DOHH2 (cell line): ENCODE data around the gene FAR2.
"Not testable (repeated sequence)": the region's sequence is repeated elsewhere in the genome, so short reads cannot be mapped to it uniquely, and the experiment has no call there.

Source experiments
- H3F3A ChIP-seq: fragments of 200-600 bp; sonication (generic), shearing (Covaris generic); 2 replicates; pipeline ENCODE4 v1.6.0; 2016; ENCODE audit warnings: antibody characterized with exemption, mild to moderate bottlenecking; ENCODE audit not compliant: control insufficient read depth, insufficient read depth
- H3K27ac ChIP-seq: fragments of 200-600 bp; sonication (generic); 2 replicates; pipeline ENCODE4 v1.5.1; 2014; ENCODE audit warnings: low read depth, mild to moderate bottlenecking, low read length, moderate library complexity
- H3K27me3 ChIP-seq: fragments of 200-600 bp; sonication (generic); 2 replicates; pipeline ENCODE4 v1.6.1; 2014; ENCODE audit warnings: mild to moderate bottlenecking, low read length, mixed read lengths; ENCODE audit not compliant: control insufficient read depth
- H3K36me3 ChIP-seq: fragments of 200-600 bp; sonication (generic); 2 replicates; pipeline ENCODE4 v1.6.1; 2014; ENCODE audit warnings: mild to moderate bottlenecking, low read length, moderate library complexity, mixed read lengths; ENCODE audit not compliant: control insufficient read depth
- H3K4me1 ChIP-seq: fragments of 200-600 bp; sonication (generic); 2 replicates; pipeline ENCODE4 v1.6.1; 2014; ENCODE audit warnings: mild to moderate bottlenecking, low read length, mixed read lengths; ENCODE audit not compliant: control insufficient read depth
- H3K4me2 ChIP-seq: fragments of 200-600 bp; sonication (generic); 2 replicates; pipeline ENCODE4 v1.6.0; 2014; ENCODE audit warnings: mild to moderate bottlenecking, low read length, moderate library complexity
- H3K4me3 ChIP-seq: fragments of 200-600 bp; sonication (generic); 2 replicates; pipeline ENCODE4 v1.5.1; 2014; ENCODE audit warnings: mild to moderate bottlenecking, low read length, mixed read lengths
- H3K79me2 ChIP-seq: fragments of 200-600 bp; sonication (generic); 2 replicates; pipeline ENCODE4 v1.6.1; 2014; ENCODE audit warnings: mild to moderate bottlenecking, low read length, mixed read lengths; ENCODE audit not compliant: control insufficient read depth
- H3K9me2 ChIP-seq: fragments of 200-600 bp; sonication (generic); replicated peaks from 2 replicates; pipeline ENCODE4 v1.6.1; 2014; ENCODE audit warnings: mild to moderate bottlenecking, low read length, mixed read lengths; ENCODE audit not compliant: control insufficient read depth
- H3K9me3 ChIP-seq: fragments of 200-600 bp; sonication (generic); 2 replicates; pipeline ENCODE4 v1.6.1; 2014; ENCODE audit warnings: antibody characterized with exemption, low read length, mixed read lengths; ENCODE audit not compliant: control insufficient read depth, insufficient read depth
- H4K20me1 ChIP-seq: fragments of 200-600 bp; sonication (generic); 2 replicates; pipeline ENCODE4 v1.6.0; 2014; ENCODE audit warnings: low read depth, mild to moderate bottlenecking, antibody characterized with exemption, low read length, moderate library complexity; ENCODE audit not compliant: control insufficient read depth, insufficient read depth
- CTCF ChIP-seq: fragments of 200-600 bp; sonication (generic); IDR thresholded peaks from one replicate; pipeline ENCODE4 v1.5.1; 2014; ENCODE audit warnings: antibody characterized with exemption, mild to moderate bottlenecking, low read depth, low read length; ENCODE audit not compliant: poor library complexity, severe bottlenecking
- EZH2phosphoT487 ChIP-seq: fragments of 200-600 bp; sonication (generic); IDR thresholded peaks from 2 replicates; pipeline ENCODE4 v1.6.1; 2017; ENCODE audit warnings: borderline replicate concordance, mild to moderate bottlenecking, antibody characterized with exemption, low read length, moderate library complexity, mixed read lengths

Gene FAR2

GRCh38 chr12:29253906-29254625 lies 105.0 kb downstream of the FAR2 start:
- TF ChIP-seq CTCF (no peak), EZH2phosphoT487 (no peak)
- Histone ChIP-seq H3K4me1 (no peaks in the 10 kb centered on the region), H3K27me3 (no peaks in the 10 kb centered on the region), H3K4me3 (no peak overlapping the region), H3K36me3 (no peaks in the 10 kb centered on the region), H3K4me2 (no peak overlapping the region), H3K27ac (no peak overlapping the region), H3K79me2 (no peaks in the 10 kb centered on the region), H3K9me3 (no peaks in the 10 kb centered on the region), H4K20me1 (no peaks in the 10 kb centered on the region), H3F3A (no peaks in the 10 kb centered on the region), H3K9me2 (no peaks in the 10 kb centered on the region)

GRCh38 chr12:29255042-29255441 lies 106.0 kb downstream of the FAR2 start:
- Histone ChIP-seq H3K27me3 (no peaks in the 10 kb centered on the region), H3K27ac (no peak overlapping the region), H3K4me2 (no peak overlapping the region), H3F3A (no peaks in the 10 kb centered on the region), H3K9me3 (no peaks in the 10 kb centered on the region), H3K4me3 (no peak overlapping the region), H3K36me3 (no peaks in the 10 kb centered on the region), H4K20me1 (no peaks in the 10 kb centered on the region), H3K4me1 (no peaks in the 10 kb centered on the region), H3K79me2 (no peaks in the 10 kb centered on the region), H3K9me2 (no peaks in the 10 kb centered on the region)
- TF ChIP-seq EZH2phosphoT487 (no peak), CTCF (no peak)

- H3K27me3 ChIP-seq, result no peaks in the 10 kb centered on the region
- no peaks in the 10 kb centered on the region for H3K4me1 ChIP-seq
- no peaks in the 10 kb centered on the region for H3K9me2 ChIP-seq
- H3K36me3 ChIP-seq, result no peaks in the 10 kb centered on the region
- no peak overlapping the region for H3K27ac ChIP-seq
- no peaks in the 10 kb centered on the region for H3K9me3 ChIP-seq
- no peak overlapping the region for H3K4me3 ChIP-seq
- no peaks in the 10 kb centered on the region for H3F3A ChIP-seq
- TF ChIP-seq CTCF, result no peak
- no peak for TF ChIP-seq EZH2phosphoT487
- H4K20me1 ChIP-seq, result no peaks in the 10 kb centered on the region
- no peak overlapping the region for H3K4me2 ChIP-seq
- no peaks in the 10 kb centered on the region for H3K79me2 ChIP-seq
These were observed 107.5 kb downstream of the FAR2 start for GRCh38 chr12:29256598-29256997.

- not testable (repeated sequence) for H4K20me1 ChIP-seq, H3K4me2 ChIP-seq, H3K9me2 ChIP-seq, H3K79me2 ChIP-seq, H3K36me3 ChIP-seq, H3F3A ChIP-seq, H3K9me3 ChIP-seq, H3K4me1 ChIP-seq, H3K27ac ChIP-seq, H3K4me3 ChIP-seq, H3K27me3 ChIP-seq
These were observed 108.6 kb downstream of the FAR2 start for GRCh38 chr12:29257687-29258086.
